ENCODE results near the gene ERFE.
"Not testable (repeated sequence)": the region's sequence is repeated elsewhere in the genome, so short reads cannot be mapped to it uniquely, and the experiment has no call there.

Gene ERFE, protein sequence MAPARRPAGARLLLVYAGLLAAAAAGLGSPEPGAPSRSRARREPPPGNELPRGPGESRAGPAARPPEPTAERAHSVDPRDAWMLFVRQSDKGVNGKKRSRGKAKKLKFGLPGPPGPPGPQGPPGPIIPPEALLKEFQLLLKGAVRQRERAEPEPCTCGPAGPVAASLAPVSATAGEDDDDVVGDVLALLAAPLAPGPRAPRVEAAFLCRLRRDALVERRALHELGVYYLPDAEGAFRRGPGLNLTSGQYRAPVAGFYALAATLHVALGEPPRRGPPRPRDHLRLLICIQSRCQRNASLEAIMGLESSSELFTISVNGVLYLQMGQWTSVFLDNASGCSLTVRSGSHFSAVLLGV

DNA sequence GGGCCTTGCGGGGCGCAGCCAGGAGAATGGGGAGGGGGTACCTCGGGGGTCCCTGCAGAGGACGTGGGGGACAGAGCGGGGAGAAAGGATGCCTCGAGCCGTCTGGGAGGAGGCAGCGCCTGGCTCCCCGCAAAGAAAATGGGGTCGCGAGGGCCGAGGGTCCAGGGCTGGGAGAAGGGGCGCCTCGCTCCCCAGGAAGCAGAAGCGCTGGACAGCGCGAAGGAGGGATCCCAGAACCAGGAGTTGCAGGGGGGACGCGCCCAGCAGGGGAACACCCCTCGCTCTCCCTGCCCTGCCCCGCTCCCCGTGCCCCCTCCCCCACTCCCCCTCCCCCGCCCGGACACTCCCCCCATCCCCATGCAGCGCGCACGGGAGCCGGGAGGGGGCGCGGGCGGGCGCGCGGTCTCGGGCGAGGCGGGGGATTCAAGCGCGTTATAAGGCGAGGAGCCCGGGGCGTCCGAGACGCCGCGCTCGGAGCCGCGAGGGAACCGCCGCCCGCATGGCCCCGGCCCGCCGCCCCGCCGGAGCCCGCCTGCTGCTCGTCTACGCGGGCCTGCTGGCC lies at the start of gene ERFE:
Gene ERFE, plus strand, starts transcription at position 462 of the 562 bp plus-strand sequence. Its CDS starts 38 bp downstream, at position 500.
- DNase-seq (ENCODE audit: low read depth), result no peak

DNA sequence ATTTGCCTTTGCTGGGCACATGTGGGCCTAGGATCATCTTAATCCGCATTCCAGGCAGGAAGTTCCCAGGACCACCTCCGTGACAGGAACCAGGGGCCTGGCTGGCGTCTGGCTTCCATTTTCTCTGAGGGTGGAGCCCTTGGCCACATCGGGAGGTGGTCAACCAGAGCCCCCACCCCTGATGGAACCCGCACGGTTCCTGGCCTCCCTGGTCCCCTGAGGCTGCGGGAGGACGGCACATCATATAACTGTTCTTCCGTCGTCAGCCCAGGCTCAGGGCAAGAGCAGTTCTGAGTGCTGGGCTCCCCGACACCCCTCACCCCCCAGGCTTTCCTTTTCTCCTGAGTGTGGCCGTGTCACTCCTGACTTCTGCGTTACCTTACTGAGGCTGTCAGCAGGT lies 45.2 kb upstream of the ERFE start:
- DNase-seq (ENCODE audit: low read depth), result no peak

DNA sequence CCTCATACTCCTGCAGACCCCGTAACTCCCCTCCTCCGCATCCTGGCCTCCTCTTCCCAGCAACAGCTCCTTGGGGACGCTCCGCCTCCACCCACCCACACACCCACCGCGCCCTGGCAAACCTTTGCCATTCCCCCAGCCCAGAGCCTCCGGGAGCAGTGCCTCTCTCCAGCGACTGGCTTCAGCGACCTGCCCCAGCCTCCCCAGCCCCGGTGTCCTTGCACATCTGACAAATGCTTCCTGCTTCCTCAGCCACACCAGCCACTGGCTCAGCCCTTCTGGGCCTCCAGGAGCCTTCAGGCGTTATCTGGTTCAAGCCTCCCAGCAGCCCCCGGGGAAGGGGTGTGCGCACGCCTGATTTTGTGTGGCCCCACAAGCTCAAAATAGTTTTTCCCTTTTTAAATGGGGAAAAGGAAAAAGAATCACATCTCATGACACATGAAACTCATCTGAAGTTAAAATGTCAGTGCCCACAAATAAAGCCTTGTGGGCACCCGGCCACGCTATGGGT lies 44.4 kb upstream of the ERFE start:
- DNase-seq (ENCODE audit: low read depth), result no peak

DNA sequence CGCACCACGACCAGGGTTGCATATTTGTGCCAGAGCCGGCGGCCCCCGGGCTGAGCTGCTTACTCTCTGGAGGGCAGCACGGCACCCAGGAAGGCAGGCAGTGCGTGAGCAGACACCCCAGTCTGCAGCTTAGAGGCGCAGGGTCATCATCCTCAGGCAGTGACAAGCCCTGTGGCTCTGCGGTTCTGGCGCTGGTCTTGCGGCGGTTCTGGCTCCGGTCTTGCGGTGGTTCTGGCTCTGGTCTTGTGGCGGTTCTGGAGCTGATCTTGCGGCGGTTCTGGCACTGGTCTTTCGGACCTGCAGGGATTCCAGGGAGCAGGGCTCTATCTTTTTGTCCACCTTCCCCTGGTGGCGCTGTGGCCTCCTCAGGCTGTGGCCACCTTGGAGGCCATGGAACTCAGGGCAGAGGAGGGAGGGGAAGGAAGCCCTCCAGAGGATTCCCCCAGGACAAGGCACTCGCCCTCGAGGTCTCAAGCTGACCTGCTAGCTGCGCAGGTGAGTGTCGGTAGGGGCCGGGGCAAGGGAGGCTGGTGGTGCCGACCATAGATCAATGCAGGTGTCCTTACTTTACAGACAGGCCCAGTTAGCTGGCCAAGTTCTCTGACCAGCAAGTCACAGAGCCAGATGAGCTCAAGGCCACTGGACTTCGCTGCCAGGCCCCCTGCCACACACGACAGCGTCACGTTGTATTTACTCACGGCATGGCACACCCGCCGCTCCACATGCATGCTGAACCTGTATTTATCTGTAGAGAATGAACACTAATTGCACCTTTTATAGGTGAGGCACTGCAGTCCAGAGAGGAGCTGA lies 43.7 kb upstream of the ERFE start:
- DNase-seq (ENCODE audit: low read depth), result no peak

DNA sequence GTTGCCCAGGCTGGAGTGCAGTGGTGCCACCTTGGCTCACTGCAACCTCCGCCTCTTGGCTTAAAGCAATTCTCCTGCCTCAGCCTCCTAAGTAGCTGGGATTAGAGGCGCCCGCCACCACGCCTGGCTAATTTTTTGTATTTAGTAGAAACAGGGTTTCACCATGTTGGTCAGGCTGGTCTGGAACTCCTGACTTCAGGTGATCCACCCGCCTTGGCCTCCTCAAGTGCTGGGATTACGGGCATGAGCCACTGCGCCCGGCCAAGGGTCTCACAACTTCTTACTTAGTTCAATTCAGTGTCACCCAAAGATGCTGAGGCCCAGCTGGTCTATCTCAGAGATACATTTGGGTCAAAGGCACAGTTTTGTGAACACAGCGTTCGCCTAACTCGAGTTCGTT lies 43.1 kb upstream of the ERFE start:
- DNase-seq (ENCODE audit: low read depth), result not testable (repeated sequence)

DNA sequence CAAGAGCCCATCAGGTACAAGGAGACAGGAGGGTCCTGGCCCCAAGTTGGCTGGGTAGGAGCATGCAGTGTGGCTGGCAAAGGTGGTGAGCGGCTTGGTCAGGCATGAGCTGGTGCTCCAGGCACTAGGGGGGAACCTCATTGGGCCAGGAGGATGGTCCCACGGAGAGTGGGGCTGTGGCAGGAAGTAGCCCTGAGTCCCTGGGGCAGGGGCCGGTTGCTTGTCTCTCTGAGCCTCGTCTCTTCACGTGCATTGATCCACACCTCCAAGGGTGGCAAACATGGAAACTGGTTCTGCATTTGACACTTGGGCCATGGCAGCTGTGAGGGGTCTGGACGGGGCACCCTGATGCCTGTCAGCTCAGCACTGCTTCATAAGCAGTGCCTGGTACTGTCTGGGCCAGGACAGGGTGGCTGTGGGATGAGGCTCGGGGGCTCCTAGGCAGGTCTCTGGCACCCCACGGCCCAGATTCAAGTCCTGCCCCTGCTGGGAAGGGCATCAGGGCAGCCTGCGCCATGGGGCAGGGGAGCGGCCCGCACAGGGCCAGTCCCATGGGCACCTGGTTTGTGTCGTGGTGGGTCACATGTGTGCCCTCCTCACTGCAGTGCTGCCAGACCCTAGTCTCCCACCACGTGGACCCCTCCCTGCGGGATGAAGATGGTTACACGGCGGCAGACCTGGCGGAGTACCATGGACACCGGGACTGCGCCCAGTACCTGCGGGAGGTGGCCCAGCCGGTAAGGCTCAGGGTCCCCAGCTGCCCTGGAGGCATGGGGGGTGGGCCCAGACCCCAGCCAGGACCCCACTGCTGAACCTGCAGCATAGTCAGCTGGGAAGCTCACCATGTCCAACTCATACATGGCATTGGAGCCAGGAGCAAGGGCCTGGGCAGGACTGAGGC lies 42.2 kb upstream of the ERFE start:
- DNase-seq (ENCODE audit: low read depth), result no peak

DNA sequence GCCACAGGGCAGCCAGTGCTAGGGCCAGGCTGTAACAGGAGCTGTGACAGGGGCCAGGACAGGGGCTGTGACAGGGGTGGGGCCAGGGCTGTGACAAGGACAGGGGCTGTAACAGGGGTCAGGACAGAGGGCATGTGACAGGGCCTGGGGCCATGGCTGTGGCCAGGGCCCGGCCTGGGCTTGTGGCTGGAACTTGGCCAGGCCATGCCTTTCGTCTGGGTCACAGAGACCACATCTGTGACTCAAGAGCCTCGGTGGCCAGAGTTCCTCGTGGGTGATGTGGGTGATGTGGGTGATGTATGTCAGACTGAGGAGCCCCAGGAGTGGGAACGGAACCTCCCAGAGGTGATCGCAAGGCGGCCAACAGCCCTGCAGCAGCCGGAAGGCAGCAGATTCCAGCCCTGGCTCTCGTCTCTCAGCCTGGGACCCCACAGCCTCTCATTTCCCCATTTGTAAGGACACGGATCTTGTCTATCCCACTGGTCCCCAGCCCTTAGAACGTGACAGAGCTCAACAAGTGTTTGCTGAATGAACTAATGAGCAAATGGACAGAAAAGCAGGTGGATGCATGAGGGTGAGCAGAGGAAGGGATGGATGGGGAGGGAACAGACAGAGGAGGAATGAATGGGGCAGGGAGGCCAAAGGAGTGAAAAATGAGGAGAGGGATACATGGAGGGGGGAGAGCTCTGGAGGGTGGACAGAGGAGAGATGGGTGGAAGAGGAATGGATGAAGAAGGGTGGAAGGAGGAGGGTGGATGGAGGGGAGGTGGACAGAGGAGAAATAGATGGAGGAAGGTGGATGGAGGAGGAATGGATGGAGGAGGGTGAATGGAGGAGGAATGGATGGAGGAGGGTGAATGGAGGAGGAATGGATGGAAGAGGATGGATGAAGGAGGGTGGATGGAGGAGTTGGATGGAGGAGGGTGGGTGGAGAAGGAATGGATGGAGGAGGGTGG lies 41.3 kb upstream of the ERFE start:
- DNase-seq (ENCODE audit: low read depth), result no peak

DNA sequence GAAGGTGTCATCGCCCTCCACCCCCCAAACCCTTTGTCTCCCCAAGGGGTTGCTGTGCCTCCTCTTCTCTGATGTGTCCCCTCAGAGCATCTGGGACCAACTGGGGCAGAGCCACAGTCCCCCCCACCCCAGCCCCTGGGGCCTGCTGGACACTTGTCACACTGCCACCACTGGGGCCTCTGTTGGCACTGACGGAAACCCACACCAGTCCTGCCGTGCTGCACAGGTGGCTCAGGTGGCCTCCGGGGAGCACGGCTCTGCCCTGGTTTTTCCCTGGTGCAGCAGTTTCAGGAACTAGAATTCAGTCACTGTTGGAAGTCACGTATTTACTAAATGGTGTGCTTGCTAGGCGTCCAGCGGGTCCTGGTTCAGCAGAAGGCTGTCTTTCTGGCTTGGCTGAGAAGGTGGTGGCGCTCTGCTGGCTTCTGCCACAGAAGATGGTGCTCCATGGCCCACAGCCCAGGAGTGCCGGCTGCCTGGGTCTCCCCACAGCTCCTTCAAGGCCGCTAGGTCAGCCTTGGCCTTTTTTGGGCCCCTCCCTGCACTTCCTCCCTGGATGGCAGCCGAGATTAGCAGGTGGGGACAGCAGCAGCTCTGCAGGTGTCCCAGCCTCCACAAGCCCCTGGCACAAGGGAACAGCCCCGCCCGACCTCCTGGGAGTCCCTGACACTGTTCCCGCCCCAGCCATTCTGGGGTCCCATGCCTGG lies 38.9 kb upstream of the ERFE start:
- no peak for DNase-seq (ENCODE audit: low read depth)

DNA sequence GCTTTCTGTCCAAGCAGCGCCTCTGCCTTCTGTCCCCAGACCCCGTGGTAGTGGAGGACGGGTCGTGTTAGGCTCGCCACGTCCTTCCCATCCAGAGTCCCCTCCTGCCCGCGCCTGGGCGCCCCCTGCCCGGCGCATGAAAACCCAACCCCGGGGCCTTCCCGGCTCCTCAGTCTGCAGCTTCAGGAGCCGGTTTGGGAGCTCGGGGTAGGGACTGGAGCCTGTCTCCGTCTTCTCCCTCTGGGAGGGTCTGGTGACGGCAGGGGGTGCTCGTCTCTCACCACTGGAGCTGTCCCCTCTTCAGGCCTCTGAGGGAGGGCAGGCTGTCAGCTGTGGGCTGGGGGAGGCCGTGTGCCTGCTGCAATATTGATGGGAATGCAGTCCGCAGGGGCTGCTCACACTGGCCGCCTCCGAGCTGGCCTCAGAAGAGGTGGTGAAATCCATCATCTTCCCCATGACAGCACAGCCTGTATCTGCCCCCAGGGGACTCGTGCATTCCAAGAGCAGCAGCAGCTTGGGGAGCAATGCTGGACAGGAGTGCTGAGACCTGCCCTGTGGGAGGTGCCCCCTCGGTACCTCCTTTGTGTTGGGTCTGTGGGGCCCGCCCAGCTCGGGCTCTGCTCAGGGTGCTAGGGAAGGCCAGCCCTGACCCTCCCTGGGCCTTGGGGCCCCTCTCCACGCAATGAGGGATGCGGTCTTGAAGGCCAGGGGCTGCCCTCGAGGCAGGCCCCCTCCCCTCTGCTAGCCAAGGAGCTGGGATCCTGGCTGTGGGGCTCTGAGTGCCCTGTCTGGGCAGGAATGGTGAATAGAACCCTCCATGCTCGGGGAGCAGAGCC lies 38.1 kb upstream of the ERFE start:
- no peak for DNase-seq (ENCODE audit: low read depth)

DNA sequence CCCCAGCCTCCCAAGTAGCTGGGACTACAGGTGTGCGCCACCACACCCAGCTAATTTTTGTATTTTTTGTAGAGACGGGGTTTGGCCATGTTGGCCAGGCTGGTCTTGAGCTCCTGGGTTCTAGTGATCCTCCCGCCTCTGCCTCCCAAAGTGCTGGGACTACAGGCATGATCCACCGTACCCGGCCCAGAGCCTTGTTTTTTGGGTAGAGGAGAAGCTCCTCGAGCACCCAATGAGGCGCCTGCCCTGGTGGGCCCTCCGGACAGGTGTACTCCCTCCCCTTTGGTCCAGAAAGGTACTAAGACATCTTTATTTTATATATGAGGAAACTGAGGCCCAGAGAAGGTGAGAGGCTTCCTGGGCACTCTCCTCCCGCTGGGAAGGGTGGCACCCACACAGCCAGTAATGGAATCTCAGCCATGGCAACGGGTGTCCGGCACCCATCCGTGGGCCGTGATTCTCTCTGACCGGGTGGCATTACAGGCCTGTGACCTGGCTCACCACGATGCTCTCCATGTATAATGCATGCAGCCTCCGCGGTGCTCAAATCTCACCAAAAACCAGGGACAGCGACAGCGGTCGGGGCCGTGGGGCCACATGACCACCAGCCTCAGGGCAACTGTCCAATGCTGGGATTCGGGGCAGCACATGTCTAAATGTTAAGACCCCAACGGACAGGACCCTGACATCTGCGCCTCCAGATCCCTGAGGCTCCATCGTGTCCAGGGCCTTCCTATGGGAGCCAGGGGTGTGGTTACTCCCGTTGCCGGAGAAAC lies 37.1 kb upstream of the ERFE start:
- DNase-seq (ENCODE audit: low read depth), result no peak

DNA sequence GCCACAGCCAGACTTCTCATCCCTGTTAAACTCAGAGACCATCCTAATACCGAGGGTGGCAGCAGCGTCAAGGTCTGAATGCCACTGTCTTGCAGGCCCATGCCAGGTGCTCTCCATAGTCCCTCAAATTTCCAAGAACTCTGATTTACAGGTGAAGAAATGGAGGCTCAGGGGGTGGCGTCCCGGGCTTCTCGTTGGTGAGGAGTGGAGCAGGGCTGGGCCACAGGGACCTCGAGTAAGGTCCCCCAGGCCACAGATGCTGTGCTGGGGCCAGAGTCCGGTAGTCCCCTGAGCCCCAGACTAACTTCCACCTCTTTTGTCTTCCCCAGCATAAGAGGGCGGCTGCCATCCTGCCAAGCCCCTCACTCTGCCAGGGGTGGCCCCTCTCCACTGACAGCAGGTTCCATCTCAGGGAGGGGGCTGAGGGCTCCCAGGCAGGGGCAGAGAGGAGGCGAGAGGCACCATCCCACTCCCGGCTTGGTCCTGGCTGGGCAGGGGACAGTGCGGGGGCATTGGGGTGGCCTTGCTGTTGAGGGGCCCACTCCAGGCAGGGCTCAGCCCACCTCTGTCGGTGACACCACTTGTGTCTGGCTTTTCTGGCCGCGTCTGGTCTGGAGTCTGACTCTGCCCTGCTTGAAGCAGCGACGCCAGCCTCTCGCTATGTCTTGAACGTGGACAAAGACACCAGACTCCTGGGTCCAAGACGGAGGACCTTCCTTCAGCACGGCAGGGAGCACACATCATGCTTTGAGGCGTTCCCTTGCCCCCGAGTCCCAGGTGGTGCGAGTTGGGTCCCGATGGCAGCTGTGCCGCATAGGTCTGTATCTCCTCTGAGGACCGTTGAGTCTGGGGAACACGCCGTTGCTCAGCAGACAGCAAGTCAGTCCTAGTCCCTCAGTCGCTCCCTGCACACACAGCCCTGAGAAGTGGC lies 36.2 kb upstream of the ERFE start:
- no peak for DNase-seq (ENCODE audit: low read depth)

DNA sequence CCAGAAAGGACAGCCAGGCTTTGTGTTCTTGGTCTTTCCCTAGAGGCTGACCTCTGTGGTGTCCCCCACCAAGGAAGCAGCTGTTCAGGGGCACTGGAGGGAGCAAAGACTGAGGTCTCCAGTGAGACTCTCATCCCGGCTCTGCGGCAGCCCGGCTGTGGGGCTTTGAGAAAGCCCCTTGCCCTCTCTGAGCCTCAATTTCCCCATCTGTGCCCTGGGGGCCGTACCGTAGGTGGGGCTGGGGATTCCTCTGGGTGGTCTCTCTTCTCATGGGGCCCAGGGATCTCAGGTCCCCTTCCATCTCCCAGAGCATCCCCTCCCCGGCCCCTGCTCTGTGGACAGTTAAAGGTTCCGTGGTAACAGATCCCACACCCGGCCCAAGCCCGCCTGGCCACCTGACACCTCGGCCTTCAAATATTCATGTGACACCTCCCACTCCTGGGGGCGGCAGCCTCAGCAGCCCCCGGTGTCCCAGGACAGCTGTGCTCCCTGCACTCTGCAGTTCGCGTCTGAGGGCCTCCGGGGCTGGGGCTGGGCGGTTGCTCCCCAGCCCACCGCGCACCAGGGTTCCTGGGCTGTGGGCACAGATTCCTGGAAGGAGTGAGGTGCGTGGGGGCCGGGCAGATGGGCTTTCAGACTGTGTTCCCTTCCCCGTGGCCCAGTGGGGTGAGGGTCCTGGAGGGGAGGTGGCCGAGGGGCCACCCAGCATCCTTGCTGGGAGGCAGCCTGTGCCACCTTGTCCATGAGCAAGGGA lies 35.4 kb upstream of the ERFE start:
- DNase-seq (ENCODE audit: low read depth), result no peak

DNA sequence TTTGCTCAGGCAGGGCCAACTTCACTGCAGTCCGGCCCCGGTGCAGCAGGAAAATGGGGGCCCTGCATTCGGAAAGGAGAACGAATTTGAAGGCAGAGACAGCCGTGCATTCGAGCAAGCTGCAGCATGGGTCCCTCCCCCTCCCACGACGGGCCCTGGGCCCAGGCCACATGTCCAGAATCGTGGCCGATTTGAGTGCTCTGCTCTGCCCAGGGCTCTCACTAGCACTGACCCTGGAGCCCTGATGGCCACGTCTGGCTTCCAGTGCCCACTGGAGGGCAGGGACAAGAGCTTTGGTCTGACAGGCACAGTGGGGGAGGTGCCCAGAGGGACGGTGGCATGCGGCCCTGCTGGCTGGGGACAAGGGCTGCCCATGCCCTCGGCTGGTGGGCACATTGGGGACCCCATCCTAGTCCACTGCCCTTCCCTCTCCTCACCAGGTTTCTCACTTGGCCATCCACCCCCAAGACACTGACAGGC lies 34.7 kb upstream of the ERFE start:
- DNase-seq (ENCODE audit: low read depth), result no peak

DNA sequence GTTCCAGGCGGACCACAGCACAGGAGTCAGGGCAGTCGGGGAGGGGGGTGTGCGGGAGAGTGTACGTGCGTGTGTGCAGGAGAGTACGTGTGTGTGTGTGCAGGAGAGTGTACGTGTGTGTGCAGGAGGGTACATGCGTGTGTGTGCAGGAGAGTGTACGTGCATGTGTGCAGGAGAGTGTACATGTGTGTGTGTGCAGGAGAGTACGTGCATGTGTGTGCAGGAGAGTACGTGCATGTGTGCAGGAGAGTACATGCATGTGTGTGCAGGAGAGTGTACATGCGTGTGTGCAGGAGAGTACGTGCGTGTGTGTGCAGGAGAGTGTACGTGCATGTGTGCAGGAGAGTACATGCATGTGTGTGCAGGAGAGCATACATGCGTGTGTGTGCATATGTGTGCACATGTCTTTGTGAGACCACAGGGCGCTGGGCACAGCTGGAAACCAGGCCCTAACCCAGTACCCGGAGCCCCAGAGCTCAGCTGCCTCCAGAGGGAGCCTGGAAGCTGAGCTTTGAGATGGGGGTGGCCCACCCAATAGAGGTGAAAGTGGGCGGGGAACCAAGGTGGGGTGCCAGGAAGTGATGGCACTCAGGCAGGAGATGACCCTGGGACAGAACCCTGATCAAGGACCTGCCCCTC lies 34.2 kb upstream of the ERFE start:
- no peak for DNase-seq (ENCODE audit: low read depth)

DNA sequence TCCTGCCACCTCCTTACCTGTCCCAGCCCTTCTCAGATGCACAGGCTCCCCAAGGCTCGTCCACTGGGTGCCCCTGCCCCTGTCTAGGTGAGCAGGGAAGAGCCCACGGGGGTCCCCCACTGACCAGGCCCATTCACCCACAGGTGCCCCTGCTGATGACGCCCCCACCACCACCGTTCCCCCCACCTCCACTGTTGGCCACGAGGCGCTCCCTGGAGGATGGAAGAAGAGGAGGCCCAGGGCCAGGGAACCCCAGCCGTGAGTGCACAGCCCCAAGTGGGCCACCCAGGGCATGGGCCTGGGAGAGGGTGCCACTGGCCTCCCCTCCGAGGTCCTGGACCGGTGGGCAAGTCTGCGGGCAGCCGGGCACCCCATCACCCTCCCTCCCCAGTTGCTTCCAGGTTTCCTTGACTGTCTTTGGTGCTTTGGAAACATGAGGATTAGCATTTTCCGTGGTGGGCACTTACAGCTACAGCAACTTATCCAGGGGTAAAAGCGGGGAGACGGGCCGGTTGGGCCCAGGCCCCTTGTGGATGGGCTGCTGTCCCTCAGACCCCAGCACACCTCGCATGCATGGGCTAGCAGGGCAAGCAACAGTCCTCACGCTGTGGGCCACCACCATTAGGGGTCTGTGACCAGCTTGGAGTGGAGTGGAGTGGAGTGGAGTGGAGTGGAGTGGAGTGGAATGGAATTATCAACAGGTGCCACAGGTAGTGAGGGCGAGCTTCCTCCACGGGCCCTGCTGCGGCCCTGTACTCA lies 33.5 kb upstream of the ERFE start:
- DNase-seq (ENCODE audit: low read depth), result no peak

Data from stimulated activated CD8-positive, alpha-beta memory T cell treated with anti-CD3 and anti-CD28 coated beads, Interleukin-15, amount 100 ng/mL, for 1 hour (primary cell).